Left ventricle myocardium inferior (tissue), 1 donor: Measurements from ENCODE around the gene COL28A1. TPM values are rescaled to one million over a fixed set of nuclear protein-coding genes. Genes with fewer than 3 reads are reported as not detected.

Experiments used
- DNase-seq: peaks from one replicate; pipeline ENCODE4 v3.0.0-alpha.2; 2020
- H3K27ac ChIP-seq: fragments of 200-600 bp; replicated peaks from 2 replicates; pipeline ENCODE4 v1.8.0; 2021
- H3K27me3 ChIP-seq: fragments of 200-600 bp; 2 replicates; pipeline ENCODE4 v1.8.0; 2021; ENCODE audit warnings: low read depth
- H3K36me3 ChIP-seq: fragments of 200-600 bp; 2 replicates; pipeline ENCODE4 v1.8.0; 2021
- H3K4me1 ChIP-seq: fragments of 200-600 bp; 2 replicates; pipeline ENCODE4 v1.8.0; 2021
- H3K4me3 ChIP-seq: fragments of 200-600 bp; 2 replicates; pipeline ENCODE4 v1.8.0; 2021; ENCODE audit warnings: mild to moderate bottlenecking, moderate library complexity
- H3K9me3 ChIP-seq: fragments of 200-600 bp; replicated peaks from 2 replicates; pipeline ENCODE4 v1.8.0; 2021
- CTCF ChIP-seq: fragments of 200-600 bp; IDR thresholded peaks from 2 replicates; pipeline ENCODE4 v1.8.0; 2021; ENCODE audit warnings: antibody characterized with exemption, mild to moderate bottlenecking, borderline replicate concordance
- intact Hi-C: fragments of 100-400 bp; cut with micrococcal nuclease; formaldehyde crosslinking; loops from one replicate; pipeline ENCODE4 v1.11.0; 2022
- total RNA-seq: library from RNA; stranded (reverse); fragmentation: NEBNext Ultra II Directional; extraction: Animal tissue kit (Norgen Biotek cat#: 25700); gene quantifications from one replicate; pipeline ENCODE4 v1.2.1, GENCODE V29; 2021
- donor health status: DM: no; HTN: yes; CAD: no; lungs with severe emphysema.

Gene COL28A1
- total RNA-seq, 1 donor from 2014 or later, result 1.9 TPM

DNA sequence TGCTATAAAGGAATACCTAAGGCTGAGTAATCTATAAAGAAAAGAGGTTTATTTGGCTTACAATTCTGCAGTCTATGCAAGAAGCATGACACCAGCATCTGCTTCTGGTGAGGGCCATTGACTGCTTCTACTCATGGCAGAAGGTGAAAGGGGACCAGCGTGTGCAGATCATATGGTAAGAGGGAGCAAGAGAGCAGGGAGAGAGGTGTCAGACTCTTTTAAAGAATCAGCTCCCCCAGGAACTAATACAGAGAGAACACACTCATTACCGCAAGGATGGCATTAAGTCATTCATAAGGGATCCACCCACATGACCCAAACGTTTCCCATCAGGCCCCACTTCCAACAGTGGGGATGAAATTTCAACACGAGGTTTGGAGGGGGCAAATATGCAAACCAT, 3.5 kb upstream of the COL28A1 start:
- intact Hi-C loops, result loop anchor here (10.0 kb wide), 1 partner anchor 424 kb away; no protein-coding TSS in a partner anchor
- no peak for TF ChIP-seq CTCF

DNA sequence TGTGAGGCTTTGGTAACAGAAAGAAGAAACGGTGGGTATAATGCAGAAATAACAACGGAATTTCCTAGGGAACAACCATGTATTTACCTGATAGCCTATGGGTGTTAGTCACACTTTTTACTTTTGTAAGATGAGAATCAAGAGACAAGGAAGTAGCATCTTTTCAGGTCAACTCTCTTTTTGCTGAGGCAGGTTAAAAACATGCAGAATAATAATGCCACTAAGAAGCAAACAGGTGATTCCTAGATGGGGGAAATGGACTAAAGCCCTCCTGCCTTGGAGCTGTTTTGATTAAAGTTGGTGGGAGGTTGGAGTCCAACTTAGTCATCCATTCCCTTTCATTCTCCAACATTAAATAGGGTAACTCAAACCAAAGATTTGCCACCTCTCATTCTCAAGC, 2.0 kb upstream of the COL28A1 start:
- no peaks in the 10 kb centered on the region for H3K36me3 ChIP-seq
- no peak overlapping the region for H3K4me3 ChIP-seq
- no peak for TF ChIP-seq CTCF
- intact Hi-C loops, result loop anchor here (10.0 kb wide), 1 partner anchor 423 kb away; no protein-coding TSS in a partner anchor
- H3K27me3 ChIP-seq, result peaks cover 5% of the 10 kb centered on the region
- H3K27ac ChIP-seq, result no peak overlapping the region
- DNase-seq, result no peak
- no peaks in the 10 kb centered on the region for H3K4me1 ChIP-seq
- H3K9me3 ChIP-seq, result no peaks in the 10 kb centered on the region

More for the DNA sequence above, 3.5 kb upstream of the COL28A1 start:
- Histone ChIP-seq H3K4me1 (no peaks in the 10 kb centered on the region), H3K27ac (no peak overlapping the region), H3K36me3 (no peaks in the 10 kb centered on the region), H3K4me3 (no peak overlapping the region), H3K27me3 (peaks cover 5% of the 10 kb centered on the region), H3K9me3 (no peaks in the 10 kb centered on the region)
- DNase-seq, result no peak

DNA sequence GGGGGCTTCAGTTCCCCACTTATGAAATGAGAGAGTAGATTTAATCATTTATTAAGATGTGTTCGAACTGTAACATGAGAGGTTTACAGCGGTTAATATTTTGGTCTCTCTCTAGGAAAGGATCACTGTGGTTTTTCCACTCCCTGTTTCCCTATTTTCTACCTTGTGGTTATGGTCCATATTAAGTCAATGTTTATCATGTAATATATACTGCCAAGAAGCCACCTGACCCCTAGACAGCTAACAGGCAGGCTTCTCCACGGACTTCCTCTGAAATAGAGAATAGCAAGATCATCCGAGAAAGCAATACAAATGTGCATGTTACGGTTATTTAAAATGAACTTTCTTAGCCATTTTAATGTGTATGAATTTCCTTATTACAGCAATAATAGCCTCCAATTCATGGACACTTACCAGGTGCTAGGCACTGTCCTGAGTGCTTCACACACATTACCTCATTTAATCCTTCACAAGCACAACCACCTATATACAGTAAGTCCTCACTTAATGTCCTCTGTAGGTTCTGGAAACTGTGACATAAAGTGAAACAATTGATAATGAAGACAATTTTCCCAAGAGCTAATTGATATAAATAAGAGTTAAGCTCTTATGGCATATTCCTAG, 835 bp upstream of the COL28A1 start:
- intact Hi-C loops, result loop anchor here (10.0 kb wide), 1 partner anchor 422 kb away; no protein-coding TSS in a partner anchor
- Histone ChIP-seq H3K9me3 (no peaks in the 10 kb centered on the region), H3K27ac (no peak overlapping the region), H3K36me3 (no peaks in the 10 kb centered on the region), H3K27me3 (peaks cover 5% of the 10 kb centered on the region), H3K4me3 (no peak overlapping the region), H3K4me1 (no peaks in the 10 kb centered on the region)
- DNase-seq, result no peak
- no peak for TF ChIP-seq CTCF

GRCh38 chr7:7533831-7534430, 1.7 kb downstream of the COL28A1 start:
- Histone ChIP-seq H3K4me1 (no peaks in the 10 kb centered on the region), H3K9me3 (no peaks in the 10 kb centered on the region), H3K27ac (no peak overlapping the region), H3K4me3 (peak overlapping the region; percentile 12), H3K36me3 (no peaks in the 10 kb centered on the region), H3K27me3 (peaks cover 5% of the 10 kb centered on the region)
- TF ChIP-seq CTCF, result no peak
- intact Hi-C loops, result loop anchor here (10.0 kb wide), 1 partner anchor 419 kb away; no protein-coding TSS in a partner anchor
- no peak for DNase-seq

GRCh38 chr7:7529328-7529727, 6.3 kb downstream of the COL28A1 start:
- Histone ChIP-seq H3K27ac (no peak overlapping the region), H3K4me3 (no peak overlapping the region), H3K4me1 (no peaks in the 10 kb centered on the region), H3K36me3 (no peaks in the 10 kb centered on the region), H3K9me3 (no peaks in the 10 kb centered on the region), H3K27me3 (no peaks in the 10 kb centered on the region)
- intact Hi-C loops, result no loop called here
- DNase-seq, result no peak
- TF ChIP-seq CTCF, result no peak
